Measurements from ENCODE around the gene KLHL22. TPM values are rescaled to one million over a fixed set of nuclear protein-coding genes. Genes with fewer than 3 reads are reported as not detected.
A peak's percentile ranks its signal among the peaks of the same experiment; 100 is the strongest.
"Not testable (repeated sequence)": the region's sequence is repeated elsewhere in the genome, so short reads cannot be mapped to it uniquely, and the experiment has no call there.

Gene KLHL22
- total RNA-seq, 1 experiment from 2014 or later = 14.5 TPM

GRCh38 chr22:20504293-20504922 is 8.8 kb upstream of the KLHL22 start:
- H3K27me3 ChIP-seq (ENCODE audit: control insufficient read depth, insufficient read depth, low read length); intact Hi-C loops (cut with micrococcal nuclease; ENCODE audit: unreplicated experiment); POLR2A ChIA-PET; H3K4me3 ChIP-seq (ENCODE audit: low read depth in 2 of 2, low read length in 2 of 2); BruUV-seq (replicated peaks); H3K36me3 ChIP-seq (ENCODE audit: control insufficient read depth, insufficient read depth, low read length); H3K9me3 ChIP-seq (ENCODE audit: control insufficient read depth, insufficient read depth, low read depth, low read length); in situ Hi-C loops (cut with HindIII; ENCODE audit: low pct_unique_long_range_greater_than_20kb, low sequenced_read_pairs): not testable (repeated sequence)
- ATAC-seq = peak; percentile 44
- CTCF ChIA-PET = interaction anchor here (0.6 kb wide), 1 partner anchor 20 kb away, joined by 6 read pairs; no protein-coding TSS in a partner anchor
- DNase-seq (ENCODE audit: low read depth, low spot score) = peak; percentile 67
- H3K4me1 ChIP-seq (ENCODE audit: control insufficient read depth, insufficient read depth, low read length) = peaks cover 14% of the 10 kb centered on the region
- TF ChIP-seq POLR2AphosphoS5 (IDR thresholded peaks at IDR 0.05; ENCODE audit: low read depth, low read length) = peak; percentile 31; the same call in 1 of the 2 replicates
- H3K27ac ChIP-seq (ENCODE audit: low read length) = peak overlapping the region; percentile 68

GRCh38 chr22:20503816-20504215 is 8.2 kb upstream of the KLHL22 start:
- ChIA-PET POLR2A (no interaction called here), CTCF (no interaction called here)
- ATAC-seq (peak; percentile 56), DNase-seq (ENCODE audit: low read depth, low spot score) (no peak)
- peaks cover 4% of the 10 kb centered on the region; the same call in 1 of the 2 replicates for H3K36me3 ChIP-seq (ENCODE audit: control insufficient read depth, insufficient read depth, low read length)
- peaks cover 13% of the 10 kb centered on the region for H3K4me1 ChIP-seq (ENCODE audit: control insufficient read depth, insufficient read depth, low read length)
- no peaks in the 10 kb centered on the region for H3K9me3 ChIP-seq (ENCODE audit: control insufficient read depth, insufficient read depth, low read depth, low read length)
- H3K27ac ChIP-seq (ENCODE audit: low read length) = peak overlapping the region; percentile 68
- in situ Hi-C loops (cut with HindIII; ENCODE audit: low pct_unique_long_range_greater_than_20kb, low sequenced_read_pairs) = no loop called here
- H3K27me3 ChIP-seq (ENCODE audit: control insufficient read depth, insufficient read depth, low read length) = no peaks in the 10 kb centered on the region
- BruUV-seq (replicated peaks) = no TSS peak
- TF ChIP-seq CTCF (IDR thresholded peaks at IDR 0.05) (no peak), SIN3A (IDR thresholded peaks at IDR 0.05; ENCODE audit: borderline replicate concordance, insufficient read depth, low read depth, low read length) (no peak), POLR2AphosphoS5 (IDR thresholded peaks at IDR 0.05; ENCODE audit: low read depth, low read length) (no peak), TCF7L2 (IDR thresholded peaks at IDR 0.05; ENCODE audit: low read depth, low read length) (no peak)
- TF ChIP-seq, protein P1, sequence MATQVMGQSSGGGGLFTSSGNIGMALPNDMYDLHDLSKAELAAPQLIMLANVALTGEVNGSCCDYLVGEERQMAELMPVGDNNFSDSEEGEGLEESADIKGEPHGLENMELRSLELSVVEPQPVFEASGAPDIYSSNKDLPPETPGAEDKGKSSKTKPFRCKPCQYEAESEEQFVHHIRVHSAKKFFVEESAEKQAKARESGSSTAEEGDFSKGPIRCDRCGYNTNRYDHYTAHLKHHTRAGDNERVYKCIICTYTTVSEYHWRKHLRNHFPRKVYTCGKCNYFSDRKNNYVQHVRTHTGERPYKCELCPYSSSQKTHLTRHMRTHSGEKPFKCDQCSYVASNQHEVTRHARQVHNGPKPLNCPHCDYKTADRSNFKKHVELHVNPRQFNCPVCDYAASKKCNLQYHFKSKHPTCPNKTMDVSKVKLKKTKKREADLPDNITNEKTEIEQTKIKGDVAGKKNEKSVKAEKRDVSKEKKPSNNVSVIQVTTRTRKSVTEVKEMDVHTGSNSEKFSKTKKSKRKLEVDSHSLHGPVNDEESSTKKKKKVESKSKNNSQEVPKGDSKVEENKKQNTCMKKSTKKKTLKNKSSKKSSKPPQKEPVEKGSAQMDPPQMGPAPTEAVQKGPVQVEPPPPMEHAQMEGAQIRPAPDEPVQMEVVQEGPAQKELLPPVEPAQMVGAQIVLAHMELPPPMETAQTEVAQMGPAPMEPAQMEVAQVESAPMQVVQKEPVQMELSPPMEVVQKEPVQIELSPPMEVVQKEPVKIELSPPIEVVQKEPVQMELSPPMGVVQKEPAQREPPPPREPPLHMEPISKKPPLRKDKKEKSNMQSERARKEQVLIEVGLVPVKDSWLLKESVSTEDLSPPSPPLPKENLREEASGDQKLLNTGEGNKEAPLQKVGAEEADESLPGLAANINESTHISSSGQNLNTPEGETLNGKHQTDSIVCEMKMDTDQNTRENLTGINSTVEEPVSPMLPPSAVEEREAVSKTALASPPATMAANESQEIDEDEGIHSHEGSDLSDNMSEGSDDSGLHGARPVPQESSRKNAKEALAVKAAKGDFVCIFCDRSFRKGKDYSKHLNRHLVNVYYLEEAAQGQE (IDR thresholded peaks at IDR 0.05; ENCODE audit: insufficient read depth in 1 of 2, low read depth in 2 of 2, low read length in 1 of 2) = no peak
- intact Hi-C loops (cut with micrococcal nuclease; ENCODE audit: unreplicated experiment) = no loop called here
- H3K4me3 ChIP-seq (ENCODE audit: low read depth in 2 of 2, low read length in 2 of 2) = no peak overlapping the region

- H3K27me3 ChIP-seq (ENCODE audit: control insufficient read depth, insufficient read depth, low read length) = no peaks in the 10 kb centered on the region
- no peak overlapping the region for H3K27ac ChIP-seq (ENCODE audit: low read length)
- DNase-seq (ENCODE audit: low read depth, low spot score) (no peak), ATAC-seq (no peak)
- intact Hi-C loops (cut with micrococcal nuclease; ENCODE audit: unreplicated experiment) (no loop called here), in situ Hi-C loops (cut with HindIII; ENCODE audit: low pct_unique_long_range_greater_than_20kb, low sequenced_read_pairs) (no loop called here)
- H3K36me3 ChIP-seq (ENCODE audit: control insufficient read depth, insufficient read depth, low read length) = no peaks in the 10 kb centered on the region; the same call in 1 of the 2 replicates
- H3K4me3 ChIP-seq (ENCODE audit: low read depth in 2 of 2, low read length in 2 of 2) = no peak overlapping the region
- POLR2A ChIA-PET = interaction anchor here (0.7 kb wide), 1 partner anchor 27 kb away, joined by 5 read pairs; no protein-coding TSS in a partner anchor
- no peaks in the 10 kb centered on the region for H3K9me3 ChIP-seq (ENCODE audit: control insufficient read depth, insufficient read depth, low read depth, low read length)
- CTCF ChIA-PET = interaction anchor here (0.6 kb wide), 1 partner anchor 81 kb away, joined by 13 read pairs; no protein-coding TSS in a partner anchor
- TF ChIP-seq, protein P1 (IDR thresholded peaks at IDR 0.05; ENCODE audit: insufficient read depth in 1 of 2, low read depth in 2 of 2, low read length in 1 of 2) = no peak
- no peak for TF ChIP-seq TCF7L2 (IDR thresholded peaks at IDR 0.05; ENCODE audit: low read depth, low read length)
- no peak for TF ChIP-seq POLR2AphosphoS5 (IDR thresholded peaks at IDR 0.05; ENCODE audit: low read depth, low read length)
- no peak for TF ChIP-seq SIN3A (IDR thresholded peaks at IDR 0.05; ENCODE audit: borderline replicate concordance, insufficient read depth, low read depth, low read length)
- TF ChIP-seq CTCF (IDR thresholded peaks at IDR 0.05) = no peak
- peaks cover 8% of the 10 kb centered on the region for H3K4me1 ChIP-seq (ENCODE audit: control insufficient read depth, insufficient read depth, low read length)
- no TSS peak for BruUV-seq (replicated peaks)
Observed at GRCh38 chr22:20499769-20500168, 4.2 kb upstream of the KLHL22 start.

All from Panc1 (cell line).